ENCODE measurements around the gene OVCA2. TPM values are rescaled to one million over a fixed set of nuclear protein-coding genes. Genes with fewer than 3 reads are reported as not detected.

Gene OVCA2
- total RNA-seq, 1 experiment from 2014 or later, result 33.5 TPM

DNA sequence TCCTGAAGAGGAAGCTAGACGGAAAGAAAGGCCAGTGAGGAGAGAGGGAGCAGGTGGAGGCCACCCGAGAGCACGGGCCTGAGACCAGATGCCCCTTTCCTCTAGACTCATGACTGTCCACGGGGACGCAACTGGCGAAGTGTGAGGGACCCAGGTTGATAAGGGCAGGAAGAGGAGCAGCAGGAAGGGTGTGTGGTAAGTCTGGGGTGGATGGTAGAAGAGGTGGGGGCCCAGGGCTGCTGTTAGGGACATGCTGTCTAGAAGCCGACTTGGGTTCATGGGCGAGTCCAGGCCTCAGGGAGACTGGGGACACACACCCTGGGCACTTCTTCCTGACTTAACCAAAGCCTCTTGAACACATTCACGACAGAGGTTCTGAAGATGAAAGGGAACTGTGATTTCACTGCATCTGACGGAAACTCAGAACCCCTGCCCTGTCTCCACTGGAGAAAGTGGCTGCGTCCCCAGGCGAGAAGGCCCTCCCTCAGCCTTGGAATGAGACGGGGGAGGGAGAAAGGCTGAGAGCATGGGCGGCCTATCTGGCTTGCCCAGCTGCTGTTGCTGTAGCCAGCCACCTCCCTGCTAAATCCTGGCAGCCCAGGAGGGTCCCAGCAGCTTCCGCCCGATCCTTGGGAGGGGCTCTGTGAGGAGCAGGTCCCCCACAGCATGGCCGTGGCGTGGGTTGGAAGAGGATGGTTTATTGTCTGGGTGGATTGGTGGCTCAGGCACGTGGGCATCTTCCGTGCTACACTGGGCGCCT, 19.0 kb downstream of the OVCA2 start:
- Mint-ChIP-seq H3K27ac (ENCODE audit: low read depth, unreplicated experiment) (no peak overlapping the region), H3K36me3 (ENCODE audit: insufficient read depth, unreplicated experiment) (no peaks in the 10 kb centered on the region), H3K4me3 (ENCODE audit: unreplicated experiment) (no peak overlapping the region), H3K27me3 (ENCODE audit: insufficient read depth, unreplicated experiment) (no peaks in the 10 kb centered on the region), H3K4me1 (ENCODE audit: insufficient read depth, unreplicated experiment) (no peaks in the 10 kb centered on the region), H3K9me3 (ENCODE audit: unreplicated experiment) (no peaks in the 10 kb centered on the region)
- ChIA-PET CTCF (interaction anchor here (0.6 to 1.1 kb wide), 3 partner anchors 65 to 184 kb away, joined by 3 to 5 read pairs (median 4); no protein-coding TSS in a partner anchor), POLR2A (no interaction called here)
- BruUV-seq (replicated peaks), result no TSS peak
- DNase-seq (ENCODE audit: unreplicated experiment), result no peak
- intact Hi-C loops (cut with micrococcal nuclease), result no loop called here
- TF ChIP-seq, protein P1, sequence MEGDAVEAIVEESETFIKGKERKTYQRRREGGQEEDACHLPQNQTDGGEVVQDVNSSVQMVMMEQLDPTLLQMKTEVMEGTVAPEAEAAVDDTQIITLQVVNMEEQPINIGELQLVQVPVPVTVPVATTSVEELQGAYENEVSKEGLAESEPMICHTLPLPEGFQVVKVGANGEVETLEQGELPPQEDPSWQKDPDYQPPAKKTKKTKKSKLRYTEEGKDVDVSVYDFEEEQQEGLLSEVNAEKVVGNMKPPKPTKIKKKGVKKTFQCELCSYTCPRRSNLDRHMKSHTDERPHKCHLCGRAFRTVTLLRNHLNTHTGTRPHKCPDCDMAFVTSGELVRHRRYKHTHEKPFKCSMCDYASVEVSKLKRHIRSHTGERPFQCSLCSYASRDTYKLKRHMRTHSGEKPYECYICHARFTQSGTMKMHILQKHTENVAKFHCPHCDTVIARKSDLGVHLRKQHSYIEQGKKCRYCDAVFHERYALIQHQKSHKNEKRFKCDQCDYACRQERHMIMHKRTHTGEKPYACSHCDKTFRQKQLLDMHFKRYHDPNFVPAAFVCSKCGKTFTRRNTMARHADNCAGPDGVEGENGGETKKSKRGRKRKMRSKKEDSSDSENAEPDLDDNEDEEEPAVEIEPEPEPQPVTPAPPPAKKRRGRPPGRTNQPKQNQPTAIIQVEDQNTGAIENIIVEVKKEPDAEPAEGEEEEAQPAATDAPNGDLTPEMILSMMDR (IDR thresholded peaks at IDR 0.05; ENCODE audit: unreplicated experiment), result no peak

- no TSS peak for BruUV-seq (replicated peaks)
- H3K4me1 Mint-ChIP-seq (ENCODE audit: insufficient read depth, unreplicated experiment), result no peaks in the 10 kb centered on the region
- H3K4me3 Mint-ChIP-seq (ENCODE audit: unreplicated experiment), result no peak overlapping the region
- TF ChIP-seq, protein P1 (IDR thresholded peaks at IDR 0.05; ENCODE audit: unreplicated experiment), result no peak
- ChIA-PET CTCF (no interaction called here), POLR2A (no interaction called here)
- no peaks in the 10 kb centered on the region for H3K36me3 Mint-ChIP-seq (ENCODE audit: insufficient read depth, unreplicated experiment)
- no peak for DNase-seq (ENCODE audit: unreplicated experiment)
- no peaks in the 10 kb centered on the region for H3K27me3 Mint-ChIP-seq (ENCODE audit: insufficient read depth, unreplicated experiment)
- H3K9me3 Mint-ChIP-seq (ENCODE audit: unreplicated experiment), result no peaks in the 10 kb centered on the region
- intact Hi-C loops (cut with micrococcal nuclease), result no loop called here
- no peak overlapping the region for H3K27ac Mint-ChIP-seq (ENCODE audit: low read depth, unreplicated experiment)
These were observed 19.7 kb downstream of the OVCA2 start for GRCh38 chr17:2061441-2061958.

GRCh38 chr17:2062571-2063183, 20.9 kb downstream of the OVCA2 start:
- intact Hi-C loops (cut with micrococcal nuclease), result no loop called here
- no peaks in the 10 kb centered on the region for H3K9me3 Mint-ChIP-seq (ENCODE audit: unreplicated experiment)
- ChIA-PET CTCF (interaction anchor here (0.7 kb wide), 1 partner anchor 221 kb away, joined by 4 read pairs; no protein-coding TSS in a partner anchor), POLR2A (interaction anchor here (0.6 kb wide), 1 partner anchor 1784 kb away, joined by 3 read pairs; the partner anchor contains the start of gene NCBP3)
- no peak overlapping the region for H3K4me3 Mint-ChIP-seq (ENCODE audit: unreplicated experiment)
- H3K36me3 Mint-ChIP-seq (ENCODE audit: insufficient read depth, unreplicated experiment), result no peaks in the 10 kb centered on the region
- H3K27me3 Mint-ChIP-seq (ENCODE audit: insufficient read depth, unreplicated experiment), result no peaks in the 10 kb centered on the region
- no peaks in the 10 kb centered on the region for H3K4me1 Mint-ChIP-seq (ENCODE audit: insufficient read depth, unreplicated experiment)
- no TSS peak for BruUV-seq (replicated peaks)
- no peak for DNase-seq (ENCODE audit: unreplicated experiment)
- TF ChIP-seq, protein P1 (IDR thresholded peaks at IDR 0.05; ENCODE audit: unreplicated experiment), result no peak
- no peak overlapping the region for H3K27ac Mint-ChIP-seq (ENCODE audit: low read depth, unreplicated experiment)
